HG02943 (cell line): Measurements from ENCODE around the gene AMPD3.
A peak's percentile ranks its signal among the peaks of the same experiment; 100 is the strongest.

Experiments used
- ATAC-seq: cut with Tn5 transposase; IDR thresholded peaks from one replicate; pipeline ENCODE4 v1.9.1; 2021; ENCODE audit warnings: mild to moderate bottlenecking, low read depth, moderate library complexity; ENCODE audit not compliant: unreplicated experiment

Gene AMPD3

DNA sequence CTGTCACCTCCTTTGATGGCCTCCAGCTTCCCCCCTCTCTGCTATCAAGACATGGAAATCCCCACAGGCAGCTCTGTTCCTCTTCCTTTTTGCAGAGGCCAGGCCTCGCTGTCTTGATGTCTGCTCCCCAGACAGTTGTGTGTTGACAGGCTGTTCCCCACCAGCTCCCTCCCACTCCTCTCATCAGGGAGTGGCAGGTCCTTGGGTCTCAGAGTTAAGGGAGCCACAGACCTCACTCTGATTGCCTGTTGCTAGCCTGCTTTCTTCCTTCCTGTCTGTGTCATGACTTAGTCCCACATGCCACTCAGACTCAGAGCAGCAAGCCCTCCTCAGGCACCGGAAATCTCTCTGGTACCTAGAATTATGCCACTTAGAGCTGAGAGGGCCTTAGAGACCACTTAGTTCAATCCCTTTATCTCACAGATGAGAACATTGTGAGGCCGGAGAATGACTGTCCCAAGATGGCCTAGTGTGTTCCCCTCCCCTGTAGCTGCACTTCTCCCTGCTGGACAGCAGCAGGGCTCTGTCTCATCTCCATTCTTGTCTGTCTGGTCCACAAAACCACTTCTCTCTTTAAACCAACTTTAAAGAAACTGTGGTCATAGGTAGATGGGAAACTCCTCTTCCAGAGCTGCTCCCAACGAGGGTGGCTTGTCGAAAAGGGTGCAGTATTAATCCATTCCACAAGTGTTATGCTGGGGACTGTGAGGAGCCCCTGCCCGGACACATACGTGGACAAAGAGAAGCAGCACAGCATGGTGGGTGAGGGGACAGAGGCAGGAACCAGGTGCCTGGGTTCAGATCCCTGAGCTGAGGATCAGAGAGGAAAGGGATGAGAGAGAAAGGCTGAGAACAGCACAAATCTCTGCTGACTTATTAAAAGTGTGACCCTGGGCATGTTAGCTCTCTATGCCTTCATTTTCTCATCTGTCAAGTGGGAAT is 4.2 kb downstream of the AMPD3 start:
- peak; percentile 50 for ATAC-seq

GRCh38 chr11:10460611-10461275 is 5.7 kb downstream of the AMPD3 start:
- ATAC-seq, result no peak

DNA sequence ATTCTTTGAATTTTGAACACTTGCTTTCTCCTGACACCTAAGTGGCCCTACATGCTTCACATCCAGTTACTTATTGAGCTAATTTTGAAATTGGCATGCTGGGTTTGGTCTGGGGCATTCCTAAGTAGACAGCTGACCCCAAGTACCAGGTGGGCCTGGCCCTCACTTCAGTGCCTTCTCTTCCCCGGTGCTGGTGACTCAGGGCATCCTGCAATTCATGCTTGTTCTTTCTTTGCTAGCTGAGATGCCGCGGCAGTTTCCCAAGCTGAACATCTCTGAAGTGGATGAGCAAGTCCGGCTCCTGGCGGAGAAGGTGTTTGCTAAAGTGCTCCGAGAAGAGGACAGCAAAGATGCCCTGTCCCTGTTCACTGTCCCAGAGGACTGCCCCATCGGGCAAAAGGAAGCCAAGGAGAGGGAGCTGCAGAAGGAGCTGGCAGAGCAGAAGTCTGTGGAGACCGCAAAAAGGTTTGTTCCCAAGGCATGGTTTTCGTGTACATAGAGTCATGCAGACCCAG is 6.3 kb downstream of the AMPD3 start:
- no peak for ATAC-seq

- no peak for ATAC-seq
Measured at GRCh38 chr11:10462746-10463300, 7.8 kb downstream of the AMPD3 start.

DNA sequence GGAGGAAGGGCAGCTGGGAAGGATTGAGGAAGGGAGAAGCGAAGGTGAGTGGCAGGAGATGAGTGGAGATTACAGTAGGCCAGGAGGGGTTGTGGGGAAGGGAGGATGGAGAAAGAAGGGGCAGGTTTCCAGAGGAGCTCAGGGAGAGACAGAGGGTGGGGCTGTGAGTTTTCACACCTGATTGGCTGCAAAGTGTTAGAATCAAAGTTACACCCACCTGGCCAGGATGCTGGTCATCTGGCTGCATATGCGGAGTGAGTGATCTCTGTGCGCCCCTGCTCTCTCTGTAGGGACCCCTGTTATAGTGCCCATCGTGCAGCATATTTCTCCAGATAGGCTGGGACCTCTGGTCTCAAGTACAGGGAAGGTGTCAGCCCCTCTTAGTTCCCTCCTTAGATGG is 18.3 kb downstream of the AMPD3 start:
- ATAC-seq, result no peak

DNA sequence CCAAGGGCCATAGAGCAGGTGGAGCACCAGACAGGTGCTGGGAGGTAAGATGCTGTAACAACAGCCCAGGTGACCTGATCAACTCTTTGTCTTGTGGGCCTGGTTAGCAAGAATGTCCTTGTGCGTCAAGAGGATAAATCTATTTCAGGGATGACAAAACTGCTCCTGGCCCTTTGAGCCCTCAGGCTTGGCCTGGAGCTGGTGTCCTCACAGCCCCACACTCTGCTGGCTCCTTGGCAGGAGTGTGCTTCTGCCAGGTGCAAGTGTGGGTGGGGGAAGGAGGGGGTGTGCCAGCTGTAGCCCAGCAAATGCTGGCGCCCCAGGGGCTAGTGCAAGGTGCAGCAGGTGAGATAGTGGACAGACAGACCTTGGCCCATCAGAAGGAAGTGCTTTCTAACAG is 19.5 kb downstream of the AMPD3 start:
- ATAC-seq, result no peak

DNA sequence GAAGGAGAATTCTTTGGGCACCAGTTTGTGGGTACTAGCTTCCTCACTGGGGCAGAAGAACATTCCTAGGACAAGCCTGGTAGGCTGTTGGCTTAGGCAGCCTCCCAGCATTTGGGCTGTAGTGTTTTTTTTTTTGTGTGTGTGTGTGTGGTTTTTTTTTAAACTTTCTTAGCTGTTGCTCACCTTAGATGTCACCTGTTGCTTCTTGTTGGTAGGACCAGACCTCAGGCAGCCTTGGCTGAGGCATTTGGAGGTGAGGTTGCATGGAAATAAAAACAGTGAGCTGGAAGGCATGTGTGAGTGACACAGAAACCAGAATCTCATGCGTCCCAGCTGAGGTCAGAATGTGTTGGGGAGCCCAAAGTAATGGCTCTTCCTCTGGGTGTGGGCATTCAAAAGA is 21.3 kb downstream of the AMPD3 start:
- ATAC-seq, result no peak

DNA sequence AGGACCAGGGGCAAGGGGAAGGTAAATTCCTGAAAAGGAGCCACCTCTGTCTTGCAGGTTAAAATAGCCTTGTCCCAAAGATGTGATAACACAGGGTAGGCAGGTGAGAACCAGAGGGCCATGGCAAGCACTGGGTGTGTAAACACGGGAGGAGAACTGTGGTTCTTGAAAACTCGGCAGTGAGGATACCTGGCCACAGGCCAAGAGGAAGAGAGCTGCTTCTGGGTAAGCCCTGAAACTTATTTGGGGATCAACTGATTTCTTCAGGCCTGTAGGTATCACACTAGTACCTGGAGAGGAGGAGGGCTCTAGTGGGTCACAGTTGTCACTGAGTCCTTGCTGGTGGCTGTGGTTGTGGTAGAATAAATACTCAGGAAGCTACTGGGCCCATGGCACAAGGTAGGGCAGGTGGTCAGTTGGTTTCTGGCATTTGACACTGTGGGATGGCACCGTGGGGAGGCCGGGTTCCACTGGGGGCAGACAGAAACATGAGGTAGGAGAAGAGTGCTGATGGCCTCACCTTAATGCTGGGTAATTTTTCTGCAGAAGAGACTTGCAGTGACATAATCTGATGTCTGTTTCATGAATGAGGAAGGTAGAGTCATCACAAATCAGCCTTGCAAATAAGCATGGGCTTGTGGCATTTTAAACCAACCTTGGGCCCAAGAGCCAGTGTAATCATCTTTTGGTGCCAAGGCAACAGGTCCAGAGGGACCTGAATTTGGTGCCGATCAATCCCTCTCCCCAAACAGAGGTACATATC is 22.0 kb downstream of the AMPD3 start:
- ATAC-seq, result no peak

DNA sequence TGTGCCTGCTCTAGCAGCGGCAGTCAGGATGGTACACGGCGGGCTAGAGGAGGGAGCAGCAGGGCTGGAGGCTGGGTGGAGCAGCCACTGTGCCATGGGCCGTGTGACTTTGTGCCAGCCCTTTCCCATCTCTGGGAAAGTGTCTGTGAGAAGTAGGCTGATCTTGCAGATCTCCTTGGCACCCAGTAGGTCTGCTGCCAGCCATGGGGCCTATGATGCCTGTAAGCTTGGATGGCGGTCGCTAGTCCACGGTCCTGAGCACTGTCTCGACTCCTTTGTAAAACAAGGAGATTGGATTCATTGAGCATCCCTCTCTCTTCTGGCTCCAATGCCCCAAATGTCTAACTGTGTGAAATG is 22.6 kb downstream of the AMPD3 start:
- ATAC-seq, result no peak

DNA sequence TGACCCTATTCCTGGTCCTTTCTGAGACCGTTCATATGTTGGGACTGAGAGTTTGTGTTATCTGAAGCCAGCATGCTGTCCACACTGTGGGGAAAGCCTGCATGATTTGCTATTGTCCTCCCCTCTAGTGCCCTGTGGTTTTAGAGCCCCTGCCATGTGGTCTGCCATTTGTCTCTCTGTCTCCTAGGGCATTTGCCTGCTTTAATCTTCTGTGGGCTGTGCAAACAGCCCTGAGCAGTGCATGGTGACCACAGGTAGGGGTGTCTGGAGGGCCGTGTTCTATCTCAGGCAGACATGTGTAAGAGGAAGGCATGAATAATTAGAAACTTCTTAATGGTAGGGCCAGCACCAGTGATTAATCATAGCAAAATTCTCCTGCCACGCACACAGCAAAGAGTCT is 23.0 kb downstream of the AMPD3 start:
- no peak for ATAC-seq

DNA sequence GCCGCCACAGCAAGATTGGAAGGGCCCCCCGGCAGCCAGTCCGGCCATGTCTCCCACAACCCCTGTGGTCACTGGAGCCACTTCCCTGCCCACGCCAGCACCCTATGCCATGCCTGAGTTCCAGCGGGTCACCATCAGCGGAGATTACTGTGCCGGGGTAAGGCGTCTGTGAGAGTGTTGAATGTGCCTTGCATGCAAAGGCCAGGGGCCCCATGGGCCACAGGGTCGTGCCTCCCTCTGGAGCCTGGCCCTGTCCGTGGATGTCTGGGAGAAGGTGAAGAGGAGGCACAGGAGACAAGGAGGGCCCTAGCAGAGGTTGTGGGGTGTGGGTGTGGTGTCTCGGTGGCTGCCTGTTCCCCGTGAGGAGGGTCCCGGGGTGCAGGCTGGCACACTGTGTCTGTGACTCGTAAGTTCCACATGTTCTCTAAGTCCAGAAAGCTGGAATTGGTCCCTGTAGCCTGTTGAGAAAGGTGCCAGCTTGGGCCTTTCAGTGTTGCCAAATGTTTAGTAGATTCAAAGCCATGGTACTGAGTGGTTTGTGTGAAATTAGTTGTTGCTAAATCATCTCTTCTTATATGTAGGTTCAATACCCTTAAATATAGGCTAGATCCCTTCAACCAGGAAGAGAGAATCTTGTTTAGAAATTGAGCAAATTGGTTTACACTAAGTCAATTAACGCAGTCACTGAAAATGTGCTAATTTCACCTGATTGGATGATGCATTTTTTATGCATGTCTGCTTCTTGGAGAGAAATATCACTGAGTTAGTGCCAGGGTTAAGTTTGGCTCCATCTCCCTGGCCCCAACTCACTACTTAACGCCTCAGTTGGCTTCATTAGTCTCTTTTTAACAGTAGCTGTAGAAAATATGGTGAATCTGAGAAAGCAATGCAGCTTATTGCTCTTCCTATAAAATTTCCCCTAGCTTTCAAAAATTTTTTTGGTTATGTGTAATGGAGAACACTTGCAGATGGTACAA is 23.8 kb downstream of the AMPD3 start:
- no peak for ATAC-seq

DNA sequence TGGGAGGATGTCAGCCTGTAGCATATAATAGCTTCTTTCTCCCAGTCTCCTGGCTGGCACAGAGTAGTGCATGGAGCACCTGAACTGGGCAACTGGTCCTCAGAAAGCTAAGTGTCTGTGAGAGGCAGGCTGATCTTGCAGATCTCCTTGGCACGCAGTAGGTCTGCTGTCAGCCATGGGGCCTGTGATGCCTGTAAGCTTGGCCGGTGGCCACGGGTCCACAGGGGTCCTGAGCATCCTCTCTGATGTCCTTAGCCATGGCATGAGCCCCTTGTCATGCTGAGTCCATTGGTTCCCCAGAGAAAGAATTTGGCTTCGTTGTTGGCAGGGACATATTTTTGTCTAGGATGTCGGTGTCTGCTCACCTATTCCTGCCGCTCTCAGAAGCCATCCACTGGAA is 25.0 kb downstream of the AMPD3 start:
- ATAC-seq, result no peak

DNA sequence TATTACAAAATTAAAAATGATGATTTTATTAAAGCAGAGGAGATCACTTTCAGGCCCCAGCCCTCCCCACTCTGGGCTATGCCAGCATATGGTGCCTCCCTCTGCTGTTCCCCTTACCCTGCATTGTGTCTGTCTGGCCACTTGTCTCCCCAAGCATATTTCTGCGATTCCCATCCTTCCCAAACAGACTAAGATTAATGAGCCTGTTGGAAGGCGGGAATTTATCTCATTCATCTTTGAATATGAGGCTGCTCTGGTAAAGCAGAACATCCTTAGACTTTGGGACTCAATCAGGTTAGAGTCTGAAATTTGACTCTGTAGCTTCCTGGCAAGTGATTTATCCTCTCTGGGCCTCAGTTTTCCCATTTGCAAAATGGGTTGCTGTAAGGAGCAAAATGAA is 25.7 kb downstream of the AMPD3 start:
- no peak for ATAC-seq

DNA sequence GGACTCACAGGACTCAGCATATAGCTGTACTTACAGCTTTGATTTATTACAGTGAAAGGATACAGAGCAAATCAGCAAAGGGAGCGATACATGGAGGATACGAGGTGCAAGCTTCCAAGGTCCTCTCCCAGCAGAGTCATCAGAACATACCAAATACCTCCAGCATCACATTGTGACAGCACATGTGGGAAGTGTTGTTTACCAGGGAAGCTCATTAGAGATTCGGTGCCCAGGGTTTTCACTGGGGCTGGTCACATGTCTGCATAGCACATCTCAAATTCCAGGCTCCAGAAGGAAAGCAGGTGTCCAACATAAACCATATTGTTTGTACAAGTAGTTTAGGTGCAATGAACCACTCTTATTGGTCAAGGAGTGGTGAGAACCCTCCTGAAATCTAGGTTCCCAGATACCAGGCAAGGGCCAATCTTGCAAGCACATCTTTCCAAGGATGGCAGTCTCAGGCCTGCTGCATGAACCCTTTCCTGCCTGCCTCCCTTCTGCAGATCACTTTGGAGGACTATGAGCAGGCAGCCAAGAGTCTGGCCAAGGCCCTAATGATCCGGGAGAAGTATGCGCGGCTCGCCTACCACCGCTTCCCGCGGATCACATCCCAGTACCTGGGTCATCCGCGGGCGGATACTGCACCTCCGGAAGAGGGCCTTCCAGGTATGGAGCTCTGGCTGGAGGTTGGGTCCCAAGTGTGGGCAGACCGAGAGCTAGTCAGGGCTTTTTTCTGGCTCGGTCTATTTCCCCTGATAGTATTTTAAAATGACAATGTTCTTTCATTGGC is 26.7 kb downstream of the AMPD3 start:
- no peak for ATAC-seq

GRCh38 chr11:10483174-10483573 is 28.1 kb downstream of the AMPD3 start:
- ATAC-seq, result no peak

DNA sequence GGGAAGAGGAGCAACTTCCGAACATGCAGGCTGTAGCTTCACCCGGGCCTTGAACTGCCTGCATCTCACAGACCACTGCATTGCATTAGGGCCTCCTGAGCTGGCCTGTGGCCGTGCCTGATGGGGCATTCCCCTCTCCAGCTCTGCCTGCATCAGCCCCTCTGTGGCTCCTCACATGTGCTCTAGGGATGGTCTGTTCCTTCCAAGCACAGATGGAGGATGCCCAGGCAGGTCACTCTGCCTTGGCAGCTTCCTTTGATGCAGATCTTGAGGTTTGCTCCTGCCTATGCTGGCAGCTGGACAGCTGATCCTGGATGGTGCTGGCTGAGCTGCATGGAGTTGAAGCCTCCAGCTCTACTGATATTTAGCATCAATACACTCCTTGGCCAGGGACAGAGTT is 28.5 kb downstream of the AMPD3 start:
- no peak for ATAC-seq

DNA sequence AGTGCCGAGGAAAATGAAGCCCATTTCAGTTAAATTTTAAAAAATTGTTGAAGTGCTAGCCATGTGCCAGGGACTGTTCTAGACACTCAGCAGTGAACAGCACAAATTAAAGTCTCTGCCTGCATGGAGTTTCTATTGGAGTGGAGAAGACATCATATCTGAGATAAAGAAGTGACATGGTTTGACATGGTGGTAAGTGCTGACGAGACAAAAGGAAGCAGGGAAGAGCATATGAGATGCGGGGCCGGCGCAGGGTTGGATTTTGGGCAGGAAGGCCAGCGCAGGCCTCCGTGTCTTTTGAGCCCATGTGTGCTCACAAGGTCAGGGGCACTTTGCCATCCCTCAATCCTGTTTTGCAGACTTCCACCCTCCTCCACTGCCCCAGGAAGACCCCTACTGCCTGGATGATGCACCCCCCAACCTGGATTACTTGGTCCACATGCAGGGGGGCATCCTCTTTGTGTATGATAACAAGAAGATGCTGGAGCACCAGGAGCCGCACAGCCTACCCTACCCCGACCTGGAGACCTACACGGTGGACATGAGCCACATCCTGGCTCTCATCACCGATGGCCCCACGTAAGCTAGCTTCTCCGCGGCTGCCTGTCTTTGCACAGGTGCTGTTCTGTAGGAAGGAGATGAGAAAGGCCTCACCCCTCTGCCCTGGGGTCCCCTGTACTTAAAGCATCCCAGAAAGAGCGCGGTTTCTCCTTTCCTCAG is 29.6 kb downstream of the AMPD3 start:
- ATAC-seq, result no peak

DNA sequence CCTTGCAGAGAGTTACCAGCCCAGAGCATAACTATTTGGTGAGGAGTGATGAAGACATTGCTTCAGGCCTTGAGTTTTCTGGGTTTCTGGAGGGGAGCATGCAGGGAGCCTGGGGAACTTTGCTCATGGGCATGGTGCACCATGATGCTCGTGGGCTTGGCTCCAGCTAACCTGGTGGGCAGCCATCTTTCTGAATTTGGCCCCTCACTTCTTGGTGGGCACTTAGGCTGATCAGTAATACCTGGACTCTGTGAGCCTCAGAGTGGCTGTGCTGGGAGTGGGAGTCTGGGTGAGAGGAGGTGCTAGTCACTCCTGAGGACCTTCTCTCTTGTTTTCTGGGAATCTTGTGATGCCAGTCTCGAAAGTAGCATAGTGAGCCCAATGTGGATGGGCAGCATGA is 30.6 kb downstream of the AMPD3 start:
- no peak for ATAC-seq
